Naive thymus-derived CD4-positive, alpha-beta T cell (primary cell): ENCODE measurements around the gene NTM. TPM values are rescaled to one million over a fixed set of nuclear protein-coding genes. Genes with fewer than 3 reads are reported as not detected.

Source experiments
- ATAC-seq: fragments of 150-1000 bp; cut with Tn5 transposase; 2 replicates; pipeline ENCODE4 v1.10.0; 2021; ENCODE audit warnings: mild to moderate bottlenecking, moderate library complexity
- CTCF ChIA-PET: fragments of 350-600 bp; sonication (Branson Sonifier 250); formaldehyde crosslinking; loops from one replicate; lab custom pipeline; 2021; ENCODE audit warnings: antibody characterized with exemption; lab: Charles Lee
- POLR2A ChIA-PET: fragments of 350-600 bp; sonication (Branson Sonifier 250); formaldehyde crosslinking; loops from one replicate; lab custom pipeline; 2021; ENCODE audit warnings: antibody characterized with exemption, inconsistent platforms; lab: Charles Lee
- DNase-seq, 9 donors: peaks; one replicate each; pipeline versions ENCODE4 v3.0.0 to v3.0.0-alpha.2; 2020 to 2022; ENCODE audit warnings: mixed read lengths in 1 of 9
- H3K27ac ChIP-seq: one replicate; pipeline ENCODE4 v1.7.0; 2013; ENCODE audit warnings: mild to moderate bottlenecking, low read depth, low read length, moderate library complexity
- H3K27me3 ChIP-seq, 2 donors: one replicate each; pipeline ENCODE4 v1.7.0; 2013; ENCODE audit warnings: low read length in 2 of 2, mild to moderate bottlenecking in 2 of 2, moderate library complexity in 2 of 2; ENCODE audit not compliant: control insufficient read depth in 2 of 2, insufficient read depth in 2 of 2
- H3K36me3 ChIP-seq, 3 experiments: 1 replicate in 2 of 3; 2 replicates in 1 of 3; pipeline ENCODE4 v1.7.0; 2013; ENCODE audit warnings: low read length in 3 of 3, mild to moderate bottlenecking in 3 of 3, moderate library complexity in 1 of 3; ENCODE audit not compliant: insufficient read depth in 3 of 3, control insufficient read depth in 2 of 3
- H3K4me1 ChIP-seq, 2 donors: one replicate each; pipeline ENCODE4 v1.7.0; 2013; ENCODE audit warnings: low read length in 2 of 2, mild to moderate bottlenecking in 2 of 2, moderate library complexity in 1 of 2; ENCODE audit not compliant: control insufficient read depth in 2 of 2, insufficient read depth in 2 of 2
- H3K4me3 ChIP-seq: 2 replicates; pipeline ENCODE4 v1.7.0; 2013; ENCODE audit warnings: mild to moderate bottlenecking, low read length
- H3K9me3 ChIP-seq, 3 experiments: 1 replicate in 2 of 3; 2 replicates in 1 of 3; pipeline ENCODE4 v1.7.0; 2013; ENCODE audit warnings: low read length in 3 of 3; ENCODE audit not compliant: control insufficient read depth in 2 of 3
- H3K27ac Mint-ChIP-seq, 9 donors: one replicate each; pipeline ENCODE4 v1.8.0; 2020 to 2022; ENCODE audit warnings: mixed read lengths in 9 of 9, mild to moderate bottlenecking in 8 of 9, moderate library complexity in 5 of 9, inconsistent platforms in 2 of 9
- H3K27me3 Mint-ChIP-seq, 5 donors: one replicate each; pipeline ENCODE4 v1.8.0; 2021 to 2022; ENCODE audit warnings: mixed read lengths in 5 of 5, mild to moderate bottlenecking in 1 of 5
- H3K36me3 Mint-ChIP-seq, 5 donors: one replicate each; pipeline ENCODE4 v1.8.0; 2020 to 2022; ENCODE audit warnings: mixed read lengths in 5 of 5, mild to moderate bottlenecking in 3 of 5, inconsistent platforms in 1 of 5
- H3K4me1 Mint-ChIP-seq, 7 donors: one replicate each; pipeline ENCODE4 v1.8.0; 2020 to 2022; ENCODE audit warnings: mixed read lengths in 7 of 7, mild to moderate bottlenecking in 3 of 7, inconsistent platforms in 1 of 7
- H3K4me3 Mint-ChIP-seq, 10 donors: one replicate each; pipeline ENCODE4 v1.8.0; 2020 to 2022; ENCODE audit warnings: mild to moderate bottlenecking in 10 of 10, mixed read lengths in 10 of 10, moderate library complexity in 6 of 10, inconsistent platforms in 2 of 10
- H3K9me3 Mint-ChIP-seq, 11 donors: one replicate each; pipeline ENCODE4 v1.8.0; 2020 to 2022; ENCODE audit warnings: mixed read lengths in 11 of 11, mild to moderate bottlenecking in 4 of 11, inconsistent platforms in 1 of 11, moderate library complexity in 1 of 11
- intact Hi-C, 2 donors: fragments of 100-400 bp; cut with micrococcal nuclease; formaldehyde crosslinking; loops; one replicate each; pipeline ENCODE4 v1.15.1; 2023
- polyA plus RNA-seq, 2 donors: library from polyadenylated mRNA; unstranded; fragments of 300-500 nt; fragmentation: Illumina TruSeq; gene quantifications; one replicate each; pipeline ENCODE4 v1.2.3, GENCODE V29; 2021
- total RNA-seq, 6 experiments: library from RNA in 5 of 6; stranded (reverse) in 5 of 6; gene quantifications; 1 replicate in 5 of 6; 2 replicates in 1 of 6; pipeline ENCODE4 v1.2.3 and lab custom pipeline; 2021 to 2026

The NTM gene
- total and polyA plus RNA-seq, 7 experiments from 2014 or later, result not detected

- H3K36me3 ChIP-seq, result no peaks in the 10 kb centered on the region
- no peaks in the 10 kb centered on the region for H3K27me3 Mint-ChIP-seq
- no peak for DNase-seq
- no peak for ATAC-seq
- H3K27me3 ChIP-seq, result no peaks in the 10 kb centered on the region
- no peak overlapping the region for H3K27ac ChIP-seq
- intact Hi-C loops, result loop anchor here in 1 of 2 donors (5.0 kb wide), 1 partner anchor 161 kb away; no protein-coding TSS in a partner anchor
- no peaks in the 10 kb centered on the region for H3K4me1 Mint-ChIP-seq
- no peaks in the 10 kb centered on the region for H3K9me3 ChIP-seq
- no peaks in the 10 kb centered on the region for H3K36me3 Mint-ChIP-seq
- H3K9me3 Mint-ChIP-seq, result peaks cover 0 to 15% (median 4%) of the 10 kb centered on the region in 11 donors
- no peak overlapping the region for H3K4me3 ChIP-seq
- ChIA-PET POLR2A (no interaction called here), CTCF (no interaction called here)
- H3K27ac Mint-ChIP-seq, result no peak overlapping the region
- no peak overlapping the region for H3K4me3 Mint-ChIP-seq
- H3K4me1 ChIP-seq, result no peaks in the 10 kb centered on the region
Measured at GRCh38 chr11:132093536-132094259, 723.3 kb downstream of the NTM start.

GRCh38 chr11:132094598-132094997, 724.2 kb downstream of the NTM start:
- H3K27me3 Mint-ChIP-seq, result no peaks in the 10 kb centered on the region
- H3K4me1 Mint-ChIP-seq, result no peaks in the 10 kb centered on the region
- Histone ChIP-seq H3K27ac (no peak overlapping the region), H3K27me3 (no peaks in the 10 kb centered on the region), H3K4me1 (no peaks in the 10 kb centered on the region), H3K4me3 (no peak overlapping the region), H3K36me3 (no peaks in the 10 kb centered on the region), H3K9me3 (no peaks in the 10 kb centered on the region)
- H3K9me3 Mint-ChIP-seq, result peaks cover 0 to 15% (median 6%) of the 10 kb centered on the region in 11 donors
- no peak overlapping the region for H3K4me3 Mint-ChIP-seq
- no peak overlapping the region for H3K27ac Mint-ChIP-seq
- H3K36me3 Mint-ChIP-seq, result no peaks in the 10 kb centered on the region
- ChIA-PET POLR2A (no interaction called here), CTCF (interaction anchor here (0.7 kb wide), 1 partner anchor 46 kb away, joined by 3 read pairs; no protein-coding TSS in a partner anchor)
- intact Hi-C loops, result loop anchor here in 1 of 2 donors (5.0 kb wide), 1 partner anchor 162 kb away; no protein-coding TSS in a partner anchor
- no peak for DNase-seq
- no peak for ATAC-seq

GRCh38 chr11:132095230-132096131, 725.1 kb downstream of the NTM start:
- no peak overlapping the region for H3K4me3 ChIP-seq
- POLR2A ChIA-PET, result no interaction called here
- H3K27ac Mint-ChIP-seq, result peak overlapping the region in 1 of 9 donors; percentile 8
- no peaks in the 10 kb centered on the region for H3K36me3 Mint-ChIP-seq
- H3K9me3 Mint-ChIP-seq, result peaks cover 0 to 15% (median 4%) of the 10 kb centered on the region in 11 donors
- no peak overlapping the region for H3K27ac ChIP-seq
- ATAC-seq (no peak), DNase-seq (no peak)
- H3K36me3 ChIP-seq, result no peaks in the 10 kb centered on the region
- H3K4me1 Mint-ChIP-seq, result no peaks in the 10 kb centered on the region
- intact Hi-C loops, result no loop called here
- H3K27me3 ChIP-seq, result no peaks in the 10 kb centered on the region
- H3K4me1 ChIP-seq, result no peaks in the 10 kb centered on the region
- no peaks in the 10 kb centered on the region for H3K9me3 ChIP-seq
- CTCF ChIA-PET, result interaction anchor here (0.7 kb wide), 1 partner anchor 45 kb away, joined by 3 read pairs; no protein-coding TSS in a partner anchor
- peak overlapping the region in 1 of 10 donors; percentile 26 for H3K4me3 Mint-ChIP-seq
- H3K27me3 Mint-ChIP-seq, result no peaks in the 10 kb centered on the region

- Histone ChIP-seq H3K9me3 (no peaks in the 10 kb centered on the region), H3K4me1 (no peaks in the 10 kb centered on the region), H3K36me3 (no peaks in the 10 kb centered on the region), H3K4me3 (no peak overlapping the region), H3K27me3 (no peaks in the 10 kb centered on the region), H3K27ac (no peak overlapping the region)
- DNase-seq (no peak), ATAC-seq (no peak)
- CTCF ChIA-PET, result no interaction called here
- no peak overlapping the region for H3K27ac Mint-ChIP-seq
- H3K9me3 Mint-ChIP-seq, result peaks cover 0 to 11% (median 4%) of the 10 kb centered on the region in 11 donors
- no peaks in the 10 kb centered on the region for H3K4me1 Mint-ChIP-seq
- POLR2A ChIA-PET, result no interaction called here
- H3K4me3 Mint-ChIP-seq, result no peak overlapping the region
- H3K36me3 Mint-ChIP-seq, result no peaks in the 10 kb centered on the region
- intact Hi-C loops, result no loop called here
- no peaks in the 10 kb centered on the region for H3K27me3 Mint-ChIP-seq
Measured at GRCh38 chr11:132096132-132096825, 725.9 kb downstream of the NTM start.

- Mint-ChIP-seq H3K4me1 (no peaks in the 10 kb centered on the region), H3K27ac (no peak overlapping the region), H3K36me3 (no peaks in the 10 kb centered on the region), H3K9me3 (peaks cover 0 to 5% (median 4%) of the 10 kb centered on the region in 11 donors), H3K27me3 (no peaks in the 10 kb centered on the region), H3K4me3 (no peak overlapping the region)
- ChIA-PET CTCF (no interaction called here), POLR2A (no interaction called here)
- Histone ChIP-seq H3K36me3 (no peaks in the 10 kb centered on the region), H3K4me3 (no peak overlapping the region), H3K27me3 (no peaks in the 10 kb centered on the region), H3K9me3 (no peaks in the 10 kb centered on the region), H3K27ac (no peak overlapping the region), H3K4me1 (no peaks in the 10 kb centered on the region)
- intact Hi-C loops, result no loop called here
- peak; percentile 48 for ATAC-seq
- no peak for DNase-seq
Measured at GRCh38 chr11:132099692-132100091, 729.3 kb downstream of the NTM start.

GRCh38 chr11:132100583-132100982, 730.2 kb downstream of the NTM start:
- ChIA-PET POLR2A (no interaction called here), CTCF (no interaction called here)
- Mint-ChIP-seq H3K36me3 (no peaks in the 10 kb centered on the region), H3K9me3 (peaks cover 0 to 10% (median 3%) of the 10 kb centered on the region in 11 donors), H3K27ac (no peak overlapping the region), H3K4me3 (no peak overlapping the region), H3K27me3 (no peaks in the 10 kb centered on the region), H3K4me1 (no peaks in the 10 kb centered on the region)
- no peaks in the 10 kb centered on the region for H3K9me3 ChIP-seq
- H3K36me3 ChIP-seq, result no peaks in the 10 kb centered on the region
- ATAC-seq (no peak), DNase-seq (no peak)
- no peaks in the 10 kb centered on the region for H3K4me1 ChIP-seq
- intact Hi-C loops, result no loop called here
- H3K27ac ChIP-seq, result no peak overlapping the region
- no peaks in the 10 kb centered on the region for H3K27me3 ChIP-seq
- no peak overlapping the region for H3K4me3 ChIP-seq
